ENCODE results near the gene PPP4R4. TPM values are rescaled to one million over a fixed set of nuclear protein-coding genes. Genes with fewer than 3 reads are reported as not detected.

Gene PPP4R4
- total and polyA plus RNA-seq, 2 experiments from 2014 or later, result 3.0 to 11.1 TPM

- TF ChIP-seq, protein P1, sequence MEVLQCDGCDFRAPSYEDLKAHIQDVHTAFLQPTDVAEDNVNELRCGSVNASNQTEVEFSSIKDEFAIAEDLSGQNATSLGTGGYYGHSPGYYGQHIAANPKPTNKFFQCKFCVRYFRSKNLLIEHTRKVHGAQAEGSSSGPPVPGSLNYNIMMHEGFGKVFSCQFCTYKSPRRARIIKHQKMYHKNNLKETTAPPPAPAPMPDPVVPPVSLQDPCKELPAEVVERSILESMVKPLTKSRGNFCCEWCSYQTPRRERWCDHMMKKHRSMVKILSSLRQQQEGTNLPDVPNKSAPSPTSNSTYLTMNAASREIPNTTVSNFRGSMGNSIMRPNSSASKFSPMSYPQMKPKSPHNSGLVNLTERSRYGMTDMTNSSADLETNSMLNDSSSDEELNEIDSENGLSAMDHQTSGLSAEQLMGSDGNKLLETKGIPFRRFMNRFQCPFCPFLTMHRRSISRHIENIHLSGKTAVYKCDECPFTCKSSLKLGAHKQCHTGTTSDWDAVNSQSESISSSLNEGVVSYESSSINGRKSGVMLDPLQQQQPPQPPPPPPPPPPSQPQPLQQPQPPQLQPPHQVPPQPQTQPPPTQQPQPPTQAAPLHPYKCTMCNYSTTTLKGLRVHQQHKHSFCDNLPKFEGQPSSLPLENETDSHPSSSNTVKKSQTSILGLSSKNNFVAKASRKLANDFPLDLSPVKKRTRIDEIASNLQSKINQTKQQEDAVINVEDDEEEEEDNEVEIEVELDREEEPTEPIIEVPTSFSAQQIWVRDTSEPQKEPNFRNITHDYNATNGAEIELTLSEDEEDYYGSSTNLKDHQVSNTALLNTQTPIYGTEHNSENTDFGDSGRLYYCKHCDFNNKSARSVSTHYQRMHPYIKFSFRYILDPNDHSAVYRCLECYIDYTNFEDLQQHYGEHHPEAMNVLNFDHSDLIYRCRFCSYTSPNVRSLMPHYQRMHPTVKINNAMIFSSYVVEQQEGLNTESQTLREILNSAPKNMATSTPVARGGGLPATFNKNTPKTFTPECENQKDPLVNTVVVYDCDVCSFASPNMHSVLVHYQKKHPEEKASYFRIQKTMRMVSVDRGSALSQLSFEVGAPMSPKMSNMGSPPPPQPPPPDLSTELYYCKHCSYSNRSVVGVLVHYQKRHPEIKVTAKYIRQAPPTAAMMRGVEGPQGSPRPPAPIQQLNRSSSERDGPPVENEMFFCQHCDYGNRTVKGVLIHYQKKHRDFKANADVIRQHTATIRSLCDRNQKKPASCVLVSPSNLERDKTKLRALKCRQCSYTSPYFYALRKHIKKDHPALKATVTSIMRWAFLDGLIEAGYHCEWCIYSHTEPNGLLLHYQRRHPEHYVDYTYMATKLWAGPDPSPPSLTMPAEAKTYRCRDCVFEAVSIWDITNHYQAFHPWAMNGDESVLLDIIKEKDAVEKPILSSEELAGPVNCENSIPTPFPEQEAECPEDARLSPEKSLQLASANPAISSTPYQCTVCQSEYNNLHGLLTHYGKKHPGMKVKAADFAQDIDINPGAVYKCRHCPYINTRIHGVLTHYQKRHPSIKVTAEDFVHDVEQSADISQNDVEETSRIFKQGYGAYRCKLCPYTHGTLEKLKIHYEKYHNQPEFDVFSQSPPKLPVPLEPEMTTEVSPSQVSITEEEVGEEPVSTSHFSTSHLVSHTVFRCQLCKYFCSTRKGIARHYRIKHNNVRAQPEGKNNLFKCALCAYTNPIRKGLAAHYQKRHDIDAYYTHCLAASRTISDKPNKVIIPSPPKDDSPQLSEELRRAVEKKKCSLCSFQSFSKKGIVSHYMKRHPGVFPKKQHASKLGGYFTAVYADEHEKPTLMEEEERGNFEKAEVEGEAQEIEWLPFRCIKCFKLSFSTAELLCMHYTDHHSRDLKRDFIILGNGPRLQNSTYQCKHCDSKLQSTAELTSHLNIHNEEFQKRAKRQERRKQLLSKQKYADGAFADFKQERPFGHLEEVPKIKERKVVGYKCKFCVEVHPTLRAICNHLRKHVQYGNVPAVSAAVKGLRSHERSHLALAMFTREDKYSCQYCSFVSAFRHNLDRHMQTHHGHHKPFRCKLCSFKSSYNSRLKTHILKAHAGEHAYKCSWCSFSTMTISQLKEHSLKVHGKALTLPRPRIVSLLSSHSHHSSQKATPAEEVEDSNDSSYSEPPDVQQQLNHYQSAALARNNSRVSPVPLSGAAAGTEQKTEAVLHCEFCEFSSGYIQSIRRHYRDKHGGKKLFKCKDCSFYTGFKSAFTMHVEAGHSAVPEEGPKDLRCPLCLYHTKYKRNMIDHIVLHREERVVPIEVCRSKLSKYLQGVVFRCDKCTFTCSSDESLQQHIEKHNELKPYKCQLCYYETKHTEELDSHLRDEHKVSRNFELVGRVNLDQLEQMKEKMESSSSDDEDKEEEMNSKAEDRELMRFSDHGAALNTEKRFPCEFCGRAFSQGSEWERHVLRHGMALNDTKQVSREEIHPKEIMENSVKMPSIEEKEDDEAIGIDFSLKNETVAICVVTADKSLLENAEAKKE (CRISPR knock-in tag; IDR thresholded peaks at IDR 0.05), result no peak
- TF ChIP-seq POLR2AphosphoS5 (IDR thresholded peaks at IDR 0.05; ENCODE audit: low read depth) (no peak), CREB1 (CRISPR knock-in tag; IDR thresholded peaks at IDR 0.05; ENCODE audit: low read depth) (no peak)
These were observed 30.4 kb upstream of the PPP4R4 start (continued) for GRCh38 chr14:94143711-94144110.

DNA sequence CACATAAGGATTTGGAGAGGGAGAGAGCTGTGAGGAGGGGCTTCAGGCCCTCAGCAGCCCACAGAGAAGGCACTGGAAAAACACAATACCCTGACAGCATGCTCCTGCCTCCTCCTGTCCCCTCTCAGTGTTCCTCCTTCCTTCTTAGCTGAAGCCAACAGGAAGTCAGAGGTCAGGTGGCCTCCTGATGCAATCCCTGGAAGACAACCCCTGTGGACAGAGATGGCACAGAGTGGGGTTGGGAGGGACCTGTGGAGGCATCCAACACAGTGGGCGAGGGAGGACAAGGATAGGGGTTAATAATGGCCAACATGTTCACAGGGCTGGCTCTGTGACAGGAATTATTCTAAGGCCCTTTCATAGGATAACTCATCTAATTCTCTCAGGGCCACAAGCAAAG is 29.4 kb upstream of the PPP4R4 start:
- Mint-ChIP-seq H3K36me3 (ENCODE audit: low read depth) (no peaks in the 10 kb centered on the region), H3K9me3 (no peaks in the 10 kb centered on the region), H3K27me3 (ENCODE audit: insufficient read depth, low read depth, poor library complexity) (peaks cover 3% of the 10 kb centered on the region), H3K4me3 (peak overlapping the region; percentile 27; the same call in 1 of the 3 replicates), H3K4me1 (peaks cover 16% of the 10 kb centered on the region), H3K27ac (peak overlapping the region; percentile 92)
- H2AFZ ChIP-seq, result peak overlapping the region; percentile 93
- TF ChIP-seq, protein P2, sequence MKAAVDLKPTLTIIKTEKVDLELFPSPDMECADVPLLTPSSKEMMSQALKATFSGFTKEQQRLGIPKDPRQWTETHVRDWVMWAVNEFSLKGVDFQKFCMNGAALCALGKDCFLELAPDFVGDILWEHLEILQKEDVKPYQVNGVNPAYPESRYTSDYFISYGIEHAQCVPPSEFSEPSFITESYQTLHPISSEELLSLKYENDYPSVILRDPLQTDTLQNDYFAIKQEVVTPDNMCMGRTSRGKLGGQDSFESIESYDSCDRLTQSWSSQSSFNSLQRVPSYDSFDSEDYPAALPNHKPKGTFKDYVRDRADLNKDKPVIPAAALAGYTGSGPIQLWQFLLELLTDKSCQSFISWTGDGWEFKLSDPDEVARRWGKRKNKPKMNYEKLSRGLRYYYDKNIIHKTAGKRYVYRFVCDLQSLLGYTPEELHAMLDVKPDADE (IDR thresholded peaks at IDR 0.05), result no peak
- TF ChIP-seq POLR2AphosphoS5 (IDR thresholded peaks at IDR 0.05; ENCODE audit: low read depth), result 0 out of 2 replicates have a peak, but pooled peaks have one; percentile 26
- no peak overlapping the region for H3K27ac ChIP-seq (ENCODE audit: low read depth)
- H3K4me3 ChIP-seq, result no peak overlapping the region
- H3K79me2 ChIP-seq (replicated peaks; ENCODE audit: insufficient read depth), result no peaks in the 10 kb centered on the region
- no peaks in the 10 kb centered on the region for H3K36me3 ChIP-seq (ENCODE audit: insufficient read depth)
- peak; percentile 90 for ATAC-seq
- no peak overlapping the region for H3K4me2 ChIP-seq
- no peaks in the 10 kb centered on the region for H3K27me3 ChIP-seq (ENCODE audit: insufficient read depth)
- H3K4me1 ChIP-seq (ENCODE audit: insufficient read depth), result peaks cover 8% of the 10 kb centered on the region; the same call in 1 of the 2 replicates
- H3F3A ChIP-seq (replicated peaks; ENCODE audit: low read depth), result no peaks in the 10 kb centered on the region
- H4K20me1 ChIP-seq (replicated peaks; ENCODE audit: insufficient read depth), result no peaks in the 10 kb centered on the region
- peaks cover 5% of the 10 kb centered on the region; the same call in 1 of the 2 replicates for H3K9me2 ChIP-seq (ENCODE audit: insufficient read depth)
- peak; percentile 47 for DNase-seq (ENCODE audit: low spot score)

All from GM23338 (cell line).